ENCODE measurements around the gene ADAMTSL3. TPM values are rescaled to one million over a fixed set of nuclear protein-coding genes. Genes with fewer than 3 reads are reported as not detected.

The ADAMTSL3 gene
- total RNA-seq, 1 donor from 2014 or later: 2.4 TPM

DNA sequence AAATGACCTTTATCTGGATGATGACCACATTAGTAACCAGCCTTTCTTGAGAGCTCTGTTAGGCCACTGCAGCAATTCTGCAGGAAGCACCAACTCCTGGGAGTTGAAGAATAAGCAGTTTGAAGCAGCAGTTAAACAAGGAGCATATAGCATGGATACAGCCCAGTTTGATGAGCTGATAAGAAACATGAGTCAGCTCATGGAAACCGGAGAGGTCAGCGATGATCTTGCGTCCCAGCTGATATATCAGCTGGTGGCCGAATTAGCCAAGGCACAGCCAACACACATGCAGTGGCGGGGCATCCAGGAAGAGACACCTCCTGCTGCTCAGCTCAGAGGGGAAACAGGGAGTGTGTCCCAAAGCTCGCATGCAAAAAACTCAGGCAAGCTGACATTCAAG, 328.8 kb downstream of the ADAMTSL3 start:
- H3K9ac ChIP-seq (ENCODE audit: low read length): no peak overlapping the region
- H3K36me3 ChIP-seq (ENCODE audit: insufficient read depth, low read length): no peaks in the 10 kb centered on the region
- Mint-ChIP-seq H3K27ac (ENCODE audit: unreplicated experiment) (no peak overlapping the region), H3K4me3 (ENCODE audit: unreplicated experiment) (no peak overlapping the region), H3K9me3 (ENCODE audit: unreplicated experiment) (peaks cover 3% of the 10 kb centered on the region), H3K4me1 (ENCODE audit: low read depth, unreplicated experiment) (no peaks in the 10 kb centered on the region), H3K36me3 (ENCODE audit: low read depth, unreplicated experiment) (peaks cover 3% of the 10 kb centered on the region), H3K27me3 (ENCODE audit: low read depth, unreplicated experiment) (no peaks in the 10 kb centered on the region)
- no peak overlapping the region for H3K4me3 ChIP-seq (ENCODE audit: insufficient read depth, low read depth, low read length)
- no peaks in the 10 kb centered on the region for H4K20me1 ChIP-seq (ENCODE audit: insufficient read depth, low read length)
- H3K9me3 ChIP-seq (ENCODE audit: insufficient read depth, low read depth, low read length): no peaks in the 10 kb centered on the region
- no peaks in the 10 kb centered on the region for H3K4me1 ChIP-seq (ENCODE audit: insufficient read depth, low read length)
- no peak overlapping the region for H3K4me2 ChIP-seq (ENCODE audit: low read length)
- no peak overlapping the region for H2AFZ ChIP-seq (ENCODE audit: low read depth, low read length)
- no peak for FAIRE-seq
- no peaks in the 10 kb centered on the region for H3K27me3 ChIP-seq (ENCODE audit: insufficient read depth, low read length)
- TF ChIP-seq EZH2 (IDR thresholded peaks at IDR 0.05; ENCODE audit: insufficient read depth, low read length): no peak
- TF ChIP-seq, protein P1, sequence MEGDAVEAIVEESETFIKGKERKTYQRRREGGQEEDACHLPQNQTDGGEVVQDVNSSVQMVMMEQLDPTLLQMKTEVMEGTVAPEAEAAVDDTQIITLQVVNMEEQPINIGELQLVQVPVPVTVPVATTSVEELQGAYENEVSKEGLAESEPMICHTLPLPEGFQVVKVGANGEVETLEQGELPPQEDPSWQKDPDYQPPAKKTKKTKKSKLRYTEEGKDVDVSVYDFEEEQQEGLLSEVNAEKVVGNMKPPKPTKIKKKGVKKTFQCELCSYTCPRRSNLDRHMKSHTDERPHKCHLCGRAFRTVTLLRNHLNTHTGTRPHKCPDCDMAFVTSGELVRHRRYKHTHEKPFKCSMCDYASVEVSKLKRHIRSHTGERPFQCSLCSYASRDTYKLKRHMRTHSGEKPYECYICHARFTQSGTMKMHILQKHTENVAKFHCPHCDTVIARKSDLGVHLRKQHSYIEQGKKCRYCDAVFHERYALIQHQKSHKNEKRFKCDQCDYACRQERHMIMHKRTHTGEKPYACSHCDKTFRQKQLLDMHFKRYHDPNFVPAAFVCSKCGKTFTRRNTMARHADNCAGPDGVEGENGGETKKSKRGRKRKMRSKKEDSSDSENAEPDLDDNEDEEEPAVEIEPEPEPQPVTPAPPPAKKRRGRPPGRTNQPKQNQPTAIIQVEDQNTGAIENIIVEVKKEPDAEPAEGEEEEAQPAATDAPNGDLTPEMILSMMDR (IDR thresholded peaks at IDR 0.05; ENCODE audit: insufficient read depth, low read depth, low read length): no peak
- no peaks in the 10 kb centered on the region for H3K79me2 ChIP-seq (ENCODE audit: insufficient read depth, low read length)
- no peak overlapping the region for H3K27ac ChIP-seq (ENCODE audit: low read depth, low read length)
- no peak for DNase-seq (ENCODE audit: low read depth)

DNA sequence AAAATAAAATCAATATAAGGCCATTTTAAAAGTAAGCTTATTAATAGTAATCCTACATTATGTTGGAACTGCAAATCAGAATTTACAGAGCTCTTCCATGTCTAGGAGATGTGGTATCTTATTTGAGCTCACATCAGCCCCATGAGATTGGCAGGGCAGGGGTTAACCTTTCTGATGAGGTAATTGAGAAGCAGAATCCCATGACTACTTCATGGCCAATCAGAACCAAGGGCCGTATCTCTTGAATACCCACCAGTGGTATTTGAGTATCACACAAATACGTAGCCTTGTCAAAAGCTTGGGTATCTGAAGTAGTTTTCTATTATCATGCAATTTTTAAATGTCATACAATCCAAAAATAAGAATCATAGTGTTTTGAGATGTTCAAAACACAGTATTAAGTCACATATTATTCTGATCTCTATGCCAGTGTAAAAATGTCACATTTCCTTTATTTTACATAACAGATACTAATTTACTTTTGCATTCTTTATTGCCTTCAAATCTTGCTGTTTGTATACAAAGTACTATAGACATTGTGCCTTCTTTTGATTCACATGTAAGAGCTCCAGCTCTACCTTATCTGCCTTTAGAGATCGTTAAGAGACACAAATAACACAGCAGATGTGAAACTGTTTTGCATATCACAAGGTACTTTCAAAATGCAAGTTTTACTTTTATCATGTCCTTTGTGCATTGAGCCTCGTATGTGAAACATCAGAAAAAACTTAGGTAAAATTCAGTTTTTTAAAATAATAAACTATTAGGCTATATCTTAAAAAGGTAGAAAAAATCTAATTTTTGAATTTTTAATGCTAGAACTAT, 329.9 kb downstream of the ADAMTSL3 start:
- Histone ChIP-seq H3K9me3 (ENCODE audit: insufficient read depth, low read depth, low read length) (no peaks in the 10 kb centered on the region), H2AFZ (ENCODE audit: low read depth, low read length) (no peak overlapping the region), H3K4me1 (ENCODE audit: insufficient read depth, low read length) (no peaks in the 10 kb centered on the region), H4K20me1 (ENCODE audit: insufficient read depth, low read length) (no peaks in the 10 kb centered on the region), H3K4me3 (ENCODE audit: insufficient read depth, low read depth, low read length) (no peak overlapping the region), H3K36me3 (ENCODE audit: insufficient read depth, low read length) (no peaks in the 10 kb centered on the region), H3K27me3 (ENCODE audit: insufficient read depth, low read length) (no peaks in the 10 kb centered on the region), H3K27ac (ENCODE audit: low read depth, low read length) (no peak overlapping the region), H3K9ac (ENCODE audit: low read length) (no peak overlapping the region), H3K4me2 (ENCODE audit: low read length) (no peak overlapping the region), H3K79me2 (ENCODE audit: insufficient read depth, low read length) (no peaks in the 10 kb centered on the region)
- TF ChIP-seq, protein P1 (IDR thresholded peaks at IDR 0.05; ENCODE audit: insufficient read depth, low read depth, low read length): no peak
- TF ChIP-seq EZH2 (IDR thresholded peaks at IDR 0.05; ENCODE audit: insufficient read depth, low read length): no peak
- no peak for FAIRE-seq
- Mint-ChIP-seq H3K27me3 (ENCODE audit: low read depth, unreplicated experiment) (no peaks in the 10 kb centered on the region), H3K4me1 (ENCODE audit: low read depth, unreplicated experiment) (no peaks in the 10 kb centered on the region), H3K4me3 (ENCODE audit: unreplicated experiment) (no peak overlapping the region), H3K27ac (ENCODE audit: unreplicated experiment) (no peak overlapping the region), H3K9me3 (ENCODE audit: unreplicated experiment) (peaks cover 3% of the 10 kb centered on the region), H3K36me3 (ENCODE audit: low read depth, unreplicated experiment) (peaks cover 3% of the 10 kb centered on the region)
- no peak for DNase-seq (ENCODE audit: low read depth)

DNA sequence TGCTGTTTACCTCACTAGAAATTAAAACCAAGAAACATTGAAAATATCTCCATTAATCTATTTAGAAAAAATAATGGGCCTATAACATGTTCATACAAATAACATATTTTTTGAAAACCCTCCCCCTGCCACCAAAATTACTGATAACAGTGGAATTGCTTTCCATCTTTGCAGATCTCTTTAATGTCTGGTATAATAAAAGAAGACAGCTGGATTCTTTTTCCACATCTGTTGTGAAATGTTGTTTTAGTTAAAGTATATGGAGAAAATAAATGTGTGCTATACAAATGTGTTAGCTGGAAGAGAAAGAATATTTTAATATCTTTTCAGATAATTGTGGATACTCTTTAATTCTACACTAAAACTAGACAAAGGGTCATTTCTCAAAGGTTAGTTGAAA, 330.7 kb downstream of the ADAMTSL3 start:
- no peak overlapping the region for H3K4me3 Mint-ChIP-seq (ENCODE audit: unreplicated experiment)
- DNase-seq (ENCODE audit: low read depth): no peak
- peaks cover 2% of the 10 kb centered on the region for H3K9me3 Mint-ChIP-seq (ENCODE audit: unreplicated experiment)
- no peaks in the 10 kb centered on the region for H3K4me1 Mint-ChIP-seq (ENCODE audit: low read depth, unreplicated experiment)
- FAIRE-seq: no peak
- Histone ChIP-seq H4K20me1 (ENCODE audit: insufficient read depth, low read length) (no peaks in the 10 kb centered on the region), H3K27ac (ENCODE audit: low read depth, low read length) (no peak overlapping the region), H3K4me1 (ENCODE audit: insufficient read depth, low read length) (no peaks in the 10 kb centered on the region), H3K9me3 (ENCODE audit: insufficient read depth, low read depth, low read length) (no peaks in the 10 kb centered on the region), H2AFZ (ENCODE audit: low read depth, low read length) (no peak overlapping the region), H3K4me3 (ENCODE audit: insufficient read depth, low read depth, low read length) (no peak overlapping the region), H3K27me3 (ENCODE audit: insufficient read depth, low read length) (no peaks in the 10 kb centered on the region), H3K9ac (ENCODE audit: low read length) (no peak overlapping the region), H3K79me2 (ENCODE audit: insufficient read depth, low read length) (no peaks in the 10 kb centered on the region), H3K36me3 (ENCODE audit: insufficient read depth, low read length) (no peaks in the 10 kb centered on the region), H3K4me2 (ENCODE audit: low read length) (no peak overlapping the region)
- no peak overlapping the region for H3K27ac Mint-ChIP-seq (ENCODE audit: unreplicated experiment)
- no peaks in the 10 kb centered on the region for H3K36me3 Mint-ChIP-seq (ENCODE audit: low read depth, unreplicated experiment)
- TF ChIP-seq EZH2 (IDR thresholded peaks at IDR 0.05; ENCODE audit: insufficient read depth, low read length): no peak
- TF ChIP-seq, protein P1 (IDR thresholded peaks at IDR 0.05; ENCODE audit: insufficient read depth, low read depth, low read length): no peak
- no peaks in the 10 kb centered on the region for H3K27me3 Mint-ChIP-seq (ENCODE audit: low read depth, unreplicated experiment)

Data from astrocyte (in vitro differentiated cells and primary cell).